Measurements from ENCODE around the gene SFMBT1. TPM values are rescaled to one million over a fixed set of nuclear protein-coding genes. Genes with fewer than 3 reads are reported as not detected.

Gene SFMBT1
- total and polyA plus RNA-seq, 2 of the 8 experiments (the other 6 are each of a cell fraction or from before 2014, with no cell fraction given): 8.1 to 16.8 TPM

- peaks cover 0 to 3% of the 10 kb centered on the region in 2 experiments for H4K20me1 ChIP-seq (replicated peaks in 1 of 2; ENCODE audit: control insufficient read depth in 1 of 2, insufficient read depth in 2 of 2, low read length in 2 of 2)
- no peaks in the 10 kb centered on the region for H3K4me1 ChIP-seq (replicated peaks in 1 of 4; ENCODE audit: control insufficient read depth in 3 of 4, insufficient read depth in 4 of 4, low read length in 3 of 4)
- FAIRE-seq: no peak
- no peak overlapping the region for H4K5ac ChIP-seq (ENCODE audit: insufficient read length, low read depth, low read length)
- no peak overlapping the region for H4K8ac ChIP-seq (ENCODE audit: extremely low read depth, insufficient read depth, low read length)
- no peak overlapping the region for H3K4me2 ChIP-seq (ENCODE audit: insufficient read depth in 1 of 2, low read depth in 2 of 2, low read length in 2 of 2)
- ChIA-PET CTCF (ENCODE audit: partially characterized antibody) (interaction anchor here (0.6 to 1.4 kb wide), 8 partner anchors 11 to 433 kb away, joined by 3 to 6 read pairs (median 3); no protein-coding TSS in a partner anchor), POLR2A (ENCODE audit: partially characterized antibody) (no interaction called here)
- H2BK20ac ChIP-seq (ENCODE audit: low read length): no peak overlapping the region
- H3K9me3 ChIP-seq (ENCODE audit: insufficient read depth in 2 of 2, low read depth in 1 of 2, low read length in 1 of 2): no peaks in the 10 kb centered on the region
- no peak overlapping the region for H3K4ac ChIP-seq (replicated peaks; ENCODE audit: insufficient read length, low read depth, low read length)
- H4K91ac ChIP-seq (replicated peaks; ENCODE audit: insufficient read length, low read length): no peak overlapping the region
- no peak for DNase-seq (ENCODE audit: low read depth in 1 of 2, low spot score in 2 of 2)
- no peak overlapping the region for H2BK15ac ChIP-seq (ENCODE audit: low read length)
- H3K36me3 ChIP-seq (ENCODE audit: control insufficient read depth in 2 of 4, insufficient read depth in 4 of 4, low read length in 3 of 4): peaks cover 0 to 18% (median 10%) of the 10 kb centered on the region in 4 experiments; a peak in 5 of 8 replicates
- WGBS, 2 experiments (ENCODE audit: extremely low coverage in 1 of 2, insufficient coverage in 1 of 2, insufficient read length in 1 of 2, insufficient replicate concordance in 2 of 2, low coverage in 1 of 2, low lambda C conversion rate in 2 of 2, missing lambda C conversion rate in 1 of 2): 91% methylated on average over 6 of the region's 6 CpGs; no CpG with 5 or more reads in 1 of the 2 experiments
- H3K23ac ChIP-seq (ENCODE audit: insufficient read length): no peak overlapping the region
- H3K27me3 ChIP-seq (replicated peaks in 1 of 4; ENCODE audit: control insufficient read depth in 3 of 4, extremely low read depth in 1 of 4, insufficient read depth in 3 of 4, low read length in 3 of 4): no peaks in the 10 kb centered on the region
- no peaks in the 10 kb centered on the region for H3K79me2 ChIP-seq (ENCODE audit: control insufficient read depth in 1 of 2, insufficient read depth in 2 of 2, low read length in 2 of 2)
- H2AK5ac ChIP-seq (ENCODE audit: low read depth, low read length): no peak overlapping the region
- H2AFZ ChIP-seq (ENCODE audit: low read length): no peak overlapping the region
- no peak overlapping the region for H2BK120ac ChIP-seq (replicated peaks; ENCODE audit: low read depth, low read length)
- no peaks in the 10 kb centered on the region for H3K23me2 ChIP-seq (ENCODE audit: low read depth, low read length)
- no peak overlapping the region for H3K4me3 ChIP-seq (ENCODE audit: extremely low read depth in 1 of 4, insufficient read depth in 2 of 4, low read depth in 3 of 4, low read length in 4 of 4)
- H2BK5ac ChIP-seq (ENCODE audit: low read depth, low read length): no peak overlapping the region
- no peak overlapping the region for H3K56ac ChIP-seq (replicated peaks; ENCODE audit: insufficient read length, low read depth, low read length)
- no peak overlapping the region for H3K27ac ChIP-seq (ENCODE audit: low read depth, low read length)
- H3K18ac ChIP-seq (ENCODE audit: extremely low read depth, low read length): no peak overlapping the region
- H2BK12ac ChIP-seq (ENCODE audit: low read depth, low read length): no peak overlapping the region
- H3K14ac ChIP-seq (ENCODE audit: insufficient read length): no peak overlapping the region
- H3K9ac ChIP-seq (replicated peaks in 1 of 4; ENCODE audit: extremely low read depth in 1 of 4, low read depth in 3 of 4, low read length in 3 of 4): no peak overlapping the region
- no peaks in the 10 kb centered on the region for H3K79me1 ChIP-seq (ENCODE audit: low read depth, low read length)
- TF ChIP-seq CHD1 (IDR thresholded peaks at IDR 0.05; ENCODE audit: low read depth, low read length): no peak
- no peak for TF ChIP-seq TCF12 (IDR thresholded peaks at IDR 0.05; ENCODE audit: low read depth, low read length)
- no peak for TF ChIP-seq SIX5 (IDR thresholded peaks at IDR 0.05; ENCODE audit: low read depth, low read length)
- no peak for TF ChIP-seq BRCA1 (IDR thresholded peaks at IDR 0.05; ENCODE audit: low read depth, low read length)
- no peak for TF ChIP-seq EGR1 (IDR thresholded peaks at IDR 0.05; ENCODE audit: borderline replicate concordance, low read depth, low read length)
- TF ChIP-seq ZNF274 (IDR thresholded peaks at IDR 0.05; ENCODE audit: borderline replicate concordance, extremely low read depth, low read length): no peak
- no peak for TF ChIP-seq TAF1 (IDR thresholded peaks at IDR 0.05; ENCODE audit: low read depth, low read length)
- TF ChIP-seq SP2 (IDR thresholded peaks at IDR 0.05; ENCODE audit: low read length): no peak
- TF ChIP-seq CBX8 (IDR thresholded peaks at IDR 0.05; ENCODE audit: borderline replicate concordance, low read depth, low read length): no peak
- TF ChIP-seq SAP30 (IDR thresholded peaks at IDR 0.05; ENCODE audit: insufficient read depth, insufficient replicate concordance, low read length): no peak
- TF ChIP-seq RXRA (IDR thresholded peaks at IDR 0.05; ENCODE audit: insufficient read depth, low read depth, low read length): no peak
- TF ChIP-seq RFX5 (IDR thresholded peaks at IDR 0.05; ENCODE audit: borderline replicate concordance, low read depth, low read length): no peak
- TF ChIP-seq E2F6 (IDR thresholded peaks at IDR 0.05): no peak
- no peak for TF ChIP-seq RBBP5 (IDR thresholded peaks at IDR 0.05; ENCODE audit: borderline replicate concordance, low read depth, low read length)
- TF ChIP-seq ASH2L (IDR thresholded peaks at IDR 0.05; ENCODE audit: low read length): no peak
These were observed 130.6 kb downstream of the SFMBT1 start for GRCh38 chr3:52915294-52915693.
